ENCODE data around the gene PARP1.

- no peak for TF ChIP-seq CTCF (IDR thresholded peaks at IDR 0.05)
- no peak for TF ChIP-seq POLR2A (IDR thresholded peaks at IDR 0.05)
Observed at GRCh38 chr1:226414098-226414698, 6.3 kb upstream of the PARP1 start.
